ENCODE data around the gene FBXW5.
A peak's percentile ranks its signal among the peaks of the same experiment; 100 is the strongest.

Gene FBXW5

GRCh38 chr9:136906266-136906665 is 38.3 kb downstream of the FBXW5 start:
- FAIRE-seq: no peak
- DNase-seq (ENCODE audit: insufficient read length, low spot score): no peak
- no peak for TF ChIP-seq TAF1 (IDR thresholded peaks at IDR 0.05; ENCODE audit: low read depth, low read length)
- no peak for TF ChIP-seq SPI1 (IDR thresholded peaks at IDR 0.05; ENCODE audit: low read depth, low read length)
- TF ChIP-seq POLR2A (IDR thresholded peaks at IDR 0.05; ENCODE audit: low read depth, low read length): no peak
- no peak for TF ChIP-seq POLR2AphosphoS5 (IDR thresholded peaks at IDR 0.05; ENCODE audit: low read depth, low read length)
- no peak for TF ChIP-seq PAX5 (IDR thresholded peaks at IDR 0.05; ENCODE audit: insufficient read depth, low read length, severe bottlenecking)
- no peak for TF ChIP-seq POU2F2 (IDR thresholded peaks at IDR 0.05; ENCODE audit: low read depth, low read length)

- TF ChIP-seq PAX5 (IDR thresholded peaks at IDR 0.05; ENCODE audit: insufficient read depth, low read length, severe bottlenecking): no peak
- no peak for TF ChIP-seq POU2F2 (IDR thresholded peaks at IDR 0.05; ENCODE audit: low read depth, low read length)
- no peak for TF ChIP-seq POLR2A (IDR thresholded peaks at IDR 0.05; ENCODE audit: low read depth, low read length)
- no peak for TF ChIP-seq TAF1 (IDR thresholded peaks at IDR 0.05; ENCODE audit: low read depth, low read length)
- TF ChIP-seq POLR2AphosphoS5 (IDR thresholded peaks at IDR 0.05; ENCODE audit: low read depth, low read length): no peak
- no peak for TF ChIP-seq SPI1 (IDR thresholded peaks at IDR 0.05; ENCODE audit: low read depth, low read length)
- FAIRE-seq: no peak
- DNase-seq (ENCODE audit: insufficient read length, low spot score): no peak
Observed at GRCh38 chr9:136903041-136903554, 41.4 kb downstream of the FBXW5 start.

- DNase-seq (ENCODE audit: insufficient read length, low spot score): peak; percentile 80
- FAIRE-seq: no peak
- TF ChIP-seq TAF1 (IDR thresholded peaks at IDR 0.05; ENCODE audit: low read depth, low read length): peak; percentile 35; the same call in 1 of the 2 replicates
- TF ChIP-seq POLR2AphosphoS5 (IDR thresholded peaks at IDR 0.05; ENCODE audit: low read depth, low read length): no peak; the same call in 1 of the 2 replicates
- peak; percentile 18 for TF ChIP-seq PAX5 (IDR thresholded peaks at IDR 0.05; ENCODE audit: insufficient read depth, low read length, severe bottlenecking)
Observed at GRCh38 chr9:136902259-136902821, 42.2 kb downstream of the FBXW5 start.

GRCh38 chr9:136901516-136902258 is 42.9 kb downstream of the FBXW5 start:
- DNase-seq (ENCODE audit: insufficient read length, low spot score): peak; percentile 66
- TF ChIP-seq SPI1 (IDR thresholded peaks at IDR 0.05; ENCODE audit: low read depth, low read length) (no peak), POLR2AphosphoS5 (IDR thresholded peaks at IDR 0.05; ENCODE audit: low read depth, low read length) (no peak; the same call in 1 of the 2 replicates), PAX5 (IDR thresholded peaks at IDR 0.05; ENCODE audit: insufficient read depth, low read length, severe bottlenecking) (no peak), POLR2A (IDR thresholded peaks at IDR 0.05; ENCODE audit: low read depth, low read length) (no peak; the same call in none of the 2 replicates), POU2F2 (IDR thresholded peaks at IDR 0.05; ENCODE audit: low read depth, low read length) (no peak), TAF1 (IDR thresholded peaks at IDR 0.05; ENCODE audit: low read depth, low read length) (no peak)
- FAIRE-seq: peak; percentile 87

GRCh38 chr9:136900988-136901515 is 43.5 kb downstream of the FBXW5 start:
- TF ChIP-seq POLR2AphosphoS5 (IDR thresholded peaks at IDR 0.05; ENCODE audit: low read depth, low read length) (no peak), SPI1 (IDR thresholded peaks at IDR 0.05; ENCODE audit: low read depth, low read length) (no peak), POU2F2 (IDR thresholded peaks at IDR 0.05; ENCODE audit: low read depth, low read length) (no peak), PAX5 (IDR thresholded peaks at IDR 0.05; ENCODE audit: insufficient read depth, low read length, severe bottlenecking) (no peak), TAF1 (IDR thresholded peaks at IDR 0.05; ENCODE audit: low read depth, low read length) (no peak), POLR2A (IDR thresholded peaks at IDR 0.05; ENCODE audit: low read depth, low read length) (no peak)
- no peak for DNase-seq (ENCODE audit: insufficient read length, low spot score)

GRCh38 chr9:136900556-136900955 is 44.0 kb downstream of the FBXW5 start:
- TF ChIP-seq POU2F2 (IDR thresholded peaks at IDR 0.05; ENCODE audit: low read depth, low read length) (no peak), POLR2A (IDR thresholded peaks at IDR 0.05; ENCODE audit: low read depth, low read length) (no peak), SPI1 (IDR thresholded peaks at IDR 0.05; ENCODE audit: low read depth, low read length) (no peak), POLR2AphosphoS5 (IDR thresholded peaks at IDR 0.05; ENCODE audit: low read depth, low read length) (no peak), TAF1 (IDR thresholded peaks at IDR 0.05; ENCODE audit: low read depth, low read length) (no peak), PAX5 (IDR thresholded peaks at IDR 0.05; ENCODE audit: insufficient read depth, low read length, severe bottlenecking) (no peak)
- DNase-seq (ENCODE audit: insufficient read length, low spot score): no peak
- no peak for FAIRE-seq

More at GRCh38 chr9:136900988-136901515, 43.5 kb downstream of the FBXW5 start:
- no peak for FAIRE-seq

GRCh38 chr9:136899196-136899595 is 45.3 kb downstream of the FBXW5 start:
- FAIRE-seq: peak; percentile 94
- peak; percentile 71 for DNase-seq (ENCODE audit: insufficient read length, low spot score)
- TF ChIP-seq POLR2AphosphoS5 (IDR thresholded peaks at IDR 0.05; ENCODE audit: low read depth, low read length): no peak
- TF ChIP-seq TAF1 (IDR thresholded peaks at IDR 0.05; ENCODE audit: low read depth, low read length): no peak
- TF ChIP-seq POU2F2 (IDR thresholded peaks at IDR 0.05; ENCODE audit: low read depth, low read length): no peak
- no peak for TF ChIP-seq SPI1 (IDR thresholded peaks at IDR 0.05; ENCODE audit: low read depth, low read length)
- no peak for TF ChIP-seq POLR2A (IDR thresholded peaks at IDR 0.05; ENCODE audit: low read depth, low read length)

GRCh38 chr9:136898483-136899100 is 45.9 kb downstream of the FBXW5 start:
- no peak for FAIRE-seq
- DNase-seq (ENCODE audit: insufficient read length, low spot score): no peak
- TF ChIP-seq TAF1 (IDR thresholded peaks at IDR 0.05; ENCODE audit: low read depth, low read length) (no peak), POLR2A (IDR thresholded peaks at IDR 0.05; ENCODE audit: low read depth, low read length) (no peak), SPI1 (IDR thresholded peaks at IDR 0.05; ENCODE audit: low read depth, low read length) (no peak), PAX5 (IDR thresholded peaks at IDR 0.05; ENCODE audit: insufficient read depth, low read length, severe bottlenecking) (no peak), POU2F2 (IDR thresholded peaks at IDR 0.05; ENCODE audit: low read depth, low read length) (no peak), POLR2AphosphoS5 (IDR thresholded peaks at IDR 0.05; ENCODE audit: low read depth, low read length) (no peak)

GRCh38 chr9:136896027-136896426 is 48.5 kb downstream of the FBXW5 start:
- no peak for TF ChIP-seq POU2F2 (IDR thresholded peaks at IDR 0.05; ENCODE audit: low read depth, low read length)
- no peak for TF ChIP-seq POLR2AphosphoS5 (IDR thresholded peaks at IDR 0.05; ENCODE audit: low read depth, low read length)
- no peak for TF ChIP-seq SPI1 (IDR thresholded peaks at IDR 0.05; ENCODE audit: low read depth, low read length)
- TF ChIP-seq PAX5 (IDR thresholded peaks at IDR 0.05; ENCODE audit: insufficient read depth, low read length, severe bottlenecking): no peak
- TF ChIP-seq POLR2A (IDR thresholded peaks at IDR 0.05; ENCODE audit: low read depth, low read length): no peak
- no peak for TF ChIP-seq TAF1 (IDR thresholded peaks at IDR 0.05; ENCODE audit: low read depth, low read length)
- FAIRE-seq: no peak
- DNase-seq (ENCODE audit: insufficient read length, low spot score): no peak

All from GM12891 (cell line).